IMR-90 (cell line): Measurements from ENCODE around the gene CYP4F8. TPM values are rescaled to one million over a fixed set of nuclear protein-coding genes. Genes with fewer than 3 reads are reported as not detected.

ENCODE experiments used
- ATAC-seq: fragments of 200-7000 bp; cut with Tn5 transposase; 2 replicates; pipeline ENCODE4 v1.9.1; 2020; ENCODE audit warnings: low read depth, mild to moderate bottlenecking, moderate library complexity
- BruUV-seq: library from RNA; stranded (reverse); fragments of 400-500 nt; replicated peaks from 2 replicates; lab custom pipeline; 2021; lab: Mats Ljungman, UMichigan
- CTCF ChIA-PET: fragments of 300-600 bp; formaldehyde crosslinking; extraction: SDS; loops from one replicate; lab custom pipeline; 2021; ENCODE audit warnings: antibody characterized with exemption; lab: Yijun Ruan, JAX
- POLR2A ChIA-PET: fragments of 300-600 bp; sonication (Branson Sonifier 250); formaldehyde crosslinking; loops from one replicate; lab custom pipeline; 2022; ENCODE audit warnings: antibody characterized with exemption; ENCODE audit not compliant: unreplicated experiment; lab: Charles Lee
- DNase-seq: peaks from one replicate; pipeline ENCODE4 v3.0.0; 2013
- H2AFZ ChIP-seq: replicated peaks from 2 replicates; pipeline ENCODE3; 2013; ENCODE audit warnings: low read length, mild to moderate bottlenecking; ENCODE audit not compliant: poor library complexity
- H2AK5ac ChIP-seq: 2 replicates; pipeline ENCODE4 v1.6.1; 2013; ENCODE audit warnings: low read depth, low read length, inconsistent platforms
- H2AK9ac ChIP-seq: replicated peaks from 2 replicates; pipeline ENCODE3; 2013; ENCODE audit warnings: mild to moderate bottlenecking, low read depth, low read length, moderate library complexity; ENCODE audit not compliant: poor library complexity
- H2BK120ac ChIP-seq: 2 replicates; pipeline ENCODE4 v1.6.1; 2013; ENCODE audit warnings: low read depth, low read length, inconsistent platforms
- H2BK15ac ChIP-seq: 3 replicates; pipeline ENCODE4 v1.6.1; 2013; ENCODE audit warnings: low read depth, low read length, inconsistent platforms
- H2BK20ac ChIP-seq: 2 replicates; pipeline ENCODE4 v1.6.1; 2013; ENCODE audit warnings: low read depth, mild to moderate bottlenecking, inconsistent platforms, low read length, moderate library complexity
- H2BK5ac ChIP-seq: 2 replicates; pipeline ENCODE4 v1.6.1; 2013; ENCODE audit warnings: mild to moderate bottlenecking, low read depth, low read length, inconsistent platforms; ENCODE audit not compliant: poor library complexity, severe bottlenecking
- H3K14ac ChIP-seq: replicated peaks from 2 replicates; pipeline ENCODE4 v1.6.1; 2013; ENCODE audit warnings: low read depth, low read length, inconsistent platforms
- H3K18ac ChIP-seq: 2 replicates; pipeline ENCODE4 v1.6.1; 2013; ENCODE audit warnings: low read depth, low read length, control low read depth
- H3K23ac ChIP-seq: 2 replicates; pipeline ENCODE4 v1.6.1; 2013; ENCODE audit warnings: low read depth, low read length, inconsistent platforms
- H3K27ac ChIP-seq: 2 replicates; pipeline ENCODE4 v1.5.1; 2013; ENCODE audit warnings: mild to moderate bottlenecking, control low read depth, low read length; ENCODE audit not compliant: insufficient read depth
- H3K27me3 ChIP-seq: 2 replicates; pipeline ENCODE4 v1.6.1; 2013; ENCODE audit warnings: low read length; ENCODE audit not compliant: control insufficient read depth, insufficient read depth
- H3K36me3 ChIP-seq: 2 replicates; pipeline ENCODE4 v1.6.1; 2013; ENCODE audit warnings: low read length, mixed read lengths; ENCODE audit not compliant: control insufficient read depth, insufficient read depth
- H3K4ac ChIP-seq: 2 replicates; pipeline ENCODE4 v1.6.1; 2013; ENCODE audit warnings: low read depth, low read length, inconsistent platforms
- H3K4me1 ChIP-seq: 2 replicates; pipeline ENCODE4 v1.6.1; 2013; ENCODE audit warnings: low read length, mixed read lengths; ENCODE audit not compliant: control insufficient read depth, insufficient read depth
- H3K4me2 ChIP-seq: 2 replicates; pipeline ENCODE4 v1.6.1; 2013; ENCODE audit warnings: low read depth, mild to moderate bottlenecking, control low read depth, low read length, moderate library complexity
- H3K4me3 ChIP-seq: 2 replicates; pipeline ENCODE4 v1.5.1; 2013; ENCODE audit warnings: low read depth, mild to moderate bottlenecking, control low read depth, low read length, moderate library complexity; ENCODE audit not compliant: insufficient read depth
- H3K56ac ChIP-seq: 2 replicates; pipeline ENCODE4 v1.6.1; 2013; ENCODE audit warnings: low read length, inconsistent platforms; ENCODE audit not compliant: insufficient read depth; ENCODE audit errors: extremely low read depth
- H3K79me1 ChIP-seq, 2 experiments: 2 replicates each; pipeline ENCODE4 v1.6.1; 2013; ENCODE audit warnings: low read length in 2 of 2, inconsistent platforms in 1 of 2, low read depth in 1 of 2
- H3K9ac ChIP-seq: 2 replicates; pipeline ENCODE4 v1.6.1; 2013; ENCODE audit warnings: low read depth, low read length, control low read depth
- H3K9me1 ChIP-seq: 2 replicates; pipeline ENCODE4 v1.6.1; 2013; ENCODE audit warnings: low read length, inconsistent platforms; ENCODE audit not compliant: insufficient read depth
- H3K9me3 ChIP-seq: 2 replicates; pipeline ENCODE4 v1.6.1; 2013; ENCODE audit warnings: low read length; ENCODE audit not compliant: control insufficient read depth, insufficient read depth
- H4K20me1 ChIP-seq: 2 replicates; pipeline ENCODE4 v1.6.1; 2013; ENCODE audit warnings: low read length, inconsistent platforms; ENCODE audit not compliant: insufficient read depth
- H4K5ac ChIP-seq: 2 replicates; pipeline ENCODE4 v1.6.1; 2013; ENCODE audit warnings: mild to moderate bottlenecking, low read depth, low read length, control low read depth
- H4K8ac ChIP-seq, 2 experiments: 2 replicates each; pipeline ENCODE4 v1.6.1; 2013; ENCODE audit warnings: low read depth in 2 of 2, low read length in 2 of 2, control low read depth in 1 of 2, inconsistent platforms in 1 of 2
- H4K91ac ChIP-seq: 2 replicates; pipeline ENCODE4 v1.6.1; 2013; ENCODE audit warnings: low read depth, low read length, inconsistent platforms; ENCODE audit not compliant: insufficient read depth
- BHLHE40 ChIP-seq: fragments of 150-350 bp; IDR thresholded peaks from 2 replicates; pipeline ENCODE4 v1.6.1; 2016; ENCODE audit warnings: mild to moderate bottlenecking, low read depth, low read length
- CHD1 ChIP-seq: IDR thresholded peaks from 2 replicates; pipeline ENCODE4 v1.6.1; 2012; ENCODE audit warnings: low read depth, low read length, improper control_type of control experiment
- MAFK ChIP-seq: IDR thresholded peaks from 2 replicates; pipeline ENCODE4 v1.6.1; 2012; ENCODE audit warnings: low read depth, low read length, improper control_type of control experiment
- MAZ ChIP-seq: IDR thresholded peaks from 2 replicates; pipeline ENCODE4 v1.6.1; 2012; ENCODE audit warnings: low read depth, mild to moderate bottlenecking, low read length, improper control_type of control experiment, moderate library complexity, borderline replicate concordance
- NFE2L2 ChIP-seq: fragments of 150-350 bp; IDR thresholded peaks from 2 replicates; pipeline ENCODE4 v1.6.1; 2016; ENCODE audit warnings: low read depth, mild to moderate bottlenecking, low read length
- POLR2A ChIP-seq: IDR thresholded peaks from 2 replicates; pipeline ENCODE4 v1.6.1; 2012; ENCODE audit warnings: mild to moderate bottlenecking, low read depth, low read length
- RAD21 ChIP-seq: IDR thresholded peaks from 2 replicates; pipeline ENCODE4 v1.6.1; 2012; ENCODE audit warnings: low read length, improper control_type of control experiment
- RFX5 ChIP-seq: IDR thresholded peaks from 2 replicates; pipeline ENCODE4 v1.8.0; 2012; ENCODE audit warnings: low read depth, mild to moderate bottlenecking, low read length, moderate library complexity
- WGBS, 2 experiments: methylation state at CpG; one replicate each; pipeline versions ENCODE4 v1.1.5 to v1.1.7; 2013; ENCODE audit warnings: missing lambda C conversion rate in 2 of 2; ENCODE audit not compliant: insufficient read length in 1 of 2; ENCODE audit errors: extremely low coverage in 2 of 2; 5-methylcytosine and 5-hydroxymethylcytosine counted together
- dilution Hi-C: fragments of 300-500 bp; cut with HindIII; formaldehyde crosslinking; loops from one replicate; pipeline ENCODE4 v1.14.3; 2018; ENCODE audit warnings: low sequenced_read_pairs; ENCODE audit not compliant: unreplicated experiment
- in situ Hi-C: fragments of 300-500 bp; cut with MboI; formaldehyde crosslinking; loops from 3 replicates; pipeline ENCODE4 v1.14.3; 2019; ENCODE audit warnings: low sequenced_read_pairs, inconsistent platforms, mixed read lengths
- intact Hi-C: fragments of 100-400 bp; cut with micrococcal nuclease; formaldehyde crosslinking; loops from 2 replicates; pipeline ENCODE4 v1.10.0; 2022
- polyA plus RNA-seq, 3 experiments: library from polyadenylated mRNA; depleted of rRNA; stranded (reverse); fragments of >200 nt; gene quantifications; 2 replicates each; pipeline ENCODE4 v1.2.3, GENCODE V29; 2012; ENCODE audit warnings: low replicate concordance in 1 of 3
- total RNA-seq: library from RNA; depleted of rRNA; stranded (reverse); fragments of >200 nt; gene quantifications from 2 replicates; pipeline ENCODE4 v1.2.3, GENCODE V29; 2012
- TF ChIP-seq, protein P1 (sequence below): conservative IDR thresholded peaks from 2 replicates; pipeline ENCODE4 v1.5.1; 2012; ENCODE audit warnings: mild to moderate bottlenecking, low read depth, low read length, improper control_type of control experiment
- TF ChIP-seq, protein P2 (sequence below): fragments of 150-350 bp; IDR thresholded peaks from 2 replicates; pipeline ENCODE4 v1.6.1; 2017; ENCODE audit warnings: mild to moderate bottlenecking, antibody characterized with exemption, low read length, low read depth

Gene CYP4F8
- total and polyA plus RNA-seq, 2 of the 4 experiments (the other 2 are of a cell fraction) = not detected

DNA sequence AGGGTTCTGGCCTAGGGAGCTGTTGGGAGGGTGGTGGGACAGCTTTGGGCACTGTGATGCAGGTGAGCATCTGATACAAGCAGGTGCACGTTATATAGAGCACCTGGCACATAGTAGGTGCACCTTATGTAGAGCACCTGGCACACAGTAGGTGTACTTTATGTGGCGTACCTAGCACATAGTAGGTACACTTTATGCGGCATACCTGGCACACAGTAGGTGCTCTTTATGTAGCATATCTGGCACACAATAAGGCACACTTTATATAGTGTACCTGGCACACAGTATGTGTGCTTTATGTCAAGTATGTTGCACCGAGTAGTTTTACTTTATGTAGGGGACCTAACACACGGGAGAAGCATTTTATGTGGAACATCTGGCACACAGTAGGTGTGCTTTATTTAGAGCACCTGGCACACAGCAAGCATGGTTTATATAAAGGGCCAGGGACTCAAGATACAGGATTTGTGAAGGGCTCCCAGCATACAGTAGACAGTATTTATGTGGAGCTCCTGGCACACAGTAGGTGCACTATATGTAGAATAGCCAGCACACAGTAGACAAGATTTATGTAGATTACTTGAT is 56.3 kb downstream of the CYP4F8 start:
- no peak overlapping the region for H4K8ac ChIP-seq
- H3K18ac ChIP-seq = no peak overlapping the region
- ChIA-PET CTCF (no interaction called here), POLR2A (no interaction called here)
- BruUV-seq = no TSS peak
- H3K27me3 ChIP-seq = no peaks in the 10 kb centered on the region
- no peaks in the 10 kb centered on the region for H3K4me1 ChIP-seq
- no peak overlapping the region for H3K4ac ChIP-seq
- no peak overlapping the region for H3K27ac ChIP-seq
- no peaks in the 10 kb centered on the region for H3K36me3 ChIP-seq
- TF ChIP-seq RAD21 (no peak), POLR2A (no peak), MAFK (no peak), MAZ (no peak), NFE2L2 (no peak), BHLHE40 (no peak), RFX5 (no peak), CHD1 (no peak)
- TF ChIP-seq, protein P1, sequence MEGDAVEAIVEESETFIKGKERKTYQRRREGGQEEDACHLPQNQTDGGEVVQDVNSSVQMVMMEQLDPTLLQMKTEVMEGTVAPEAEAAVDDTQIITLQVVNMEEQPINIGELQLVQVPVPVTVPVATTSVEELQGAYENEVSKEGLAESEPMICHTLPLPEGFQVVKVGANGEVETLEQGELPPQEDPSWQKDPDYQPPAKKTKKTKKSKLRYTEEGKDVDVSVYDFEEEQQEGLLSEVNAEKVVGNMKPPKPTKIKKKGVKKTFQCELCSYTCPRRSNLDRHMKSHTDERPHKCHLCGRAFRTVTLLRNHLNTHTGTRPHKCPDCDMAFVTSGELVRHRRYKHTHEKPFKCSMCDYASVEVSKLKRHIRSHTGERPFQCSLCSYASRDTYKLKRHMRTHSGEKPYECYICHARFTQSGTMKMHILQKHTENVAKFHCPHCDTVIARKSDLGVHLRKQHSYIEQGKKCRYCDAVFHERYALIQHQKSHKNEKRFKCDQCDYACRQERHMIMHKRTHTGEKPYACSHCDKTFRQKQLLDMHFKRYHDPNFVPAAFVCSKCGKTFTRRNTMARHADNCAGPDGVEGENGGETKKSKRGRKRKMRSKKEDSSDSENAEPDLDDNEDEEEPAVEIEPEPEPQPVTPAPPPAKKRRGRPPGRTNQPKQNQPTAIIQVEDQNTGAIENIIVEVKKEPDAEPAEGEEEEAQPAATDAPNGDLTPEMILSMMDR = no peak
- TF ChIP-seq, protein P2, sequence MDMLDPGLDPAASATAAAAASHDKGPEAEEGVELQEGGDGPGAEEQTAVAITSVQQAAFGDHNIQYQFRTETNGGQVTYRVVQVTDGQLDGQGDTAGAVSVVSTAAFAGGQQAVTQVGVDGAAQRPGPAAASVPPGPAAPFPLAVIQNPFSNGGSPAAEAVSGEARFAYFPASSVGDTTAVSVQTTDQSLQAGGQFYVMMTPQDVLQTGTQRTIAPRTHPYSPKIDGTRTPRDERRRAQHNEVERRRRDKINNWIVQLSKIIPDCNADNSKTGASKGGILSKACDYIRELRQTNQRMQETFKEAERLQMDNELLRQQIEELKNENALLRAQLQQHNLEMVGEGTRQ = no peak
- 57% methylated on average over 1 of the region's 5 CpGs; no CpG with 5 or more reads in 1 of the 2 experiments for WGBS, 2 experiments
- no peak overlapping the region for H2AK9ac ChIP-seq
- H3K9ac ChIP-seq = no peak overlapping the region
- H2BK15ac ChIP-seq = no peak overlapping the region
- H3K23ac ChIP-seq = no peak overlapping the region
- no peak overlapping the region for H4K5ac ChIP-seq
- peaks cover 13% of the 10 kb centered on the region; the same call in 1 of the 2 replicates for H3K9me3 ChIP-seq
- no peak overlapping the region for H2BK20ac ChIP-seq
- DNase-seq (no peak), ATAC-seq (no peak)
- H2BK5ac ChIP-seq = no peak overlapping the region
- H3K9me1 ChIP-seq = no peaks in the 10 kb centered on the region
- no peak overlapping the region for H4K91ac ChIP-seq
- H2AFZ ChIP-seq = no peak overlapping the region
- no peaks in the 10 kb centered on the region for H3K79me1 ChIP-seq
- H3K14ac ChIP-seq = no peak overlapping the region
- no peak overlapping the region for H3K4me2 ChIP-seq
- H2BK120ac ChIP-seq = no peak overlapping the region
- H3K56ac ChIP-seq = no peak overlapping the region
- no peaks in the 10 kb centered on the region for H4K20me1 ChIP-seq
- dilution Hi-C loops (no loop called here), in situ Hi-C loops (loop anchor here (10.0 kb wide), 1 partner anchor 103 kb away; no protein-coding TSS in a partner anchor), intact Hi-C loops (no loop called here)
- H2AK5ac ChIP-seq = no peak overlapping the region
- no peak overlapping the region for H3K4me3 ChIP-seq
